Measurements from ENCODE around the gene EYA2.
"Not testable (repeated sequence)": the region's sequence is repeated elsewhere in the genome, so short reads cannot be mapped to it uniquely, and the experiment has no call there.

EYA2 gene

GRCh38 chr20:46913329-46914044 lies 18.8 kb downstream of the EYA2 start:
- H3K4me3 ChIP-seq (ENCODE audit: control insufficient read depth, low read depth, low read length) = no peak overlapping the region
- no peak for DNase-seq (ENCODE audit: low read depth)
- no peak for TF ChIP-seq CTCF (IDR thresholded peaks at IDR 0.05; ENCODE audit: control insufficient read depth, insufficient read depth, low read depth, low read length, missing control alignments)

GRCh38 chr20:46914789-46915379 lies 20.2 kb downstream of the EYA2 start:
- H3K4me3 ChIP-seq (ENCODE audit: control insufficient read depth, low read depth, low read length) = no peak overlapping the region
- no peak for TF ChIP-seq CTCF (IDR thresholded peaks at IDR 0.05; ENCODE audit: control insufficient read depth, insufficient read depth, low read depth, low read length, missing control alignments)
- no peak for DNase-seq (ENCODE audit: low read depth)

- no peak overlapping the region for H3K4me3 ChIP-seq (ENCODE audit: control insufficient read depth, low read depth, low read length)
- DNase-seq (ENCODE audit: low read depth) = no peak
- TF ChIP-seq CTCF (IDR thresholded peaks at IDR 0.05; ENCODE audit: control insufficient read depth, insufficient read depth, low read depth, low read length, missing control alignments) = no peak
Measured at GRCh38 chr20:46915575-46916257, 21.1 kb downstream of the EYA2 start.

- TF ChIP-seq CTCF (IDR thresholded peaks at IDR 0.05; ENCODE audit: control insufficient read depth, insufficient read depth, low read depth, low read length, missing control alignments) = no peak
- no peak for DNase-seq (ENCODE audit: low read depth)
Measured at GRCh38 chr20:46916258-46916603, 21.6 kb downstream of the EYA2 start.

GRCh38 chr20:46917155-46917554 lies 22.5 kb downstream of the EYA2 start:
- no peak for DNase-seq (ENCODE audit: low read depth)
- no peak overlapping the region for H3K4me3 ChIP-seq (ENCODE audit: control insufficient read depth, low read depth, low read length)
- no peak for TF ChIP-seq CTCF (IDR thresholded peaks at IDR 0.05; ENCODE audit: control insufficient read depth, insufficient read depth, low read depth, low read length, missing control alignments)

More at GRCh38 chr20:46916258-46916603, 21.6 kb downstream of the EYA2 start:
- no peak overlapping the region for H3K4me3 ChIP-seq (ENCODE audit: control insufficient read depth, low read depth, low read length)

- TF ChIP-seq CTCF (IDR thresholded peaks at IDR 0.05; ENCODE audit: control insufficient read depth, insufficient read depth, low read depth, low read length, missing control alignments) = no peak
- DNase-seq (ENCODE audit: low read depth) = no peak
- H3K4me3 ChIP-seq (ENCODE audit: control insufficient read depth, low read depth, low read length) = no peak overlapping the region
Measured at GRCh38 chr20:46920114-46920513, 25.5 kb downstream of the EYA2 start.

GRCh38 chr20:46922841-46923240 lies 28.2 kb downstream of the EYA2 start:
- not testable (repeated sequence) for H3K4me3 ChIP-seq (ENCODE audit: control insufficient read depth, low read depth, low read length); DNase-seq (ENCODE audit: low read depth)
